ENCODE measurements around the gene CCDC51. TPM values are rescaled to one million over a fixed set of nuclear protein-coding genes. Genes with fewer than 3 reads are reported as not detected.
A peak's percentile ranks its signal among the peaks of the same experiment; 100 is the strongest.

The CCDC51 gene
- total RNA-seq, 1 donor from 2014 or later: 19.3 TPM

- peaks cover 3 to 6% of the 10 kb centered on the region in 2 donors for H3K4me1 ChIP-seq
- no peak for DNase-seq (ENCODE audit: low spot score in 2 of 2)
- H3K36me3 ChIP-seq: peaks cover 38 to 54% of the 10 kb centered on the region in 2 donors
Measured at GRCh38 chr3:48451270-48451669, 11.4 kb upstream of the CCDC51 start.

DNA sequence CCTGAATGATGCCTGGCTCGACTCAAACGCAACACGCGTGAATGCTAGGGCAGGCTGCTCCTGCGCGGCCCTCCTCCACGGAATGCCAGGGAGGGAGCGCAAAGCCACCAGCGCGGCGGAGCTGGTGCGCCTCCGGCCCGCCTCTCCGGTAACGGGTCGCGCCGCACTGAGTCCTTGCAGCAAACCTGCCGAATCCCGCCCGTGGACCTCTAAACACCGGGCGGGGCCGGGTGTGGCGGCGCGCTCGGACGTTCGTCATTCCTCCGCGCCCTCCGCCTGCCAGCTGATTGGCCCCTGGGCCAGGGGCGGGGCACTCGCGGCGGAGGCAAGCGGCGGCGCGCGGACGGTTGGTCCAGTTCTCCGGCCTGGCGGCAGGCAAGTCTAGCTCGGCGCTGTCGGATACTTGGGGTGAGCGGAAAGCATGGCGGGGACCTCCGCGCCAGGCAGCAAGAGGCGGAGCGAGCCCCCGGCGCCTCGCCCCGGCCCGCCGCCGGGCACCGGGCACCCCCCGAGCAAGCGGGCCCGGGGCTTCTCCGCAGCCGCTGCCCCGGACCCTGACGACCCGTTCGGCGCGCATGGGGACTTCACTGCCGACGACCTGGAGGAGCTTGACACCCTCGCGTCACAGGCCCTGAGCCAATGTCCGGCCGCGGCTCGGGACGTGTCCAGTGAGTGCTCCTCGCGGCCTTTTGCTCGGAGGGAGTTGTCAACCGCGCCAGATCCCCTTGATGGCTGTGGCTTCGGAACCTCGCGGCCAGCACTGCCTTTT, 6.7 kb upstream of the CCDC51 start, which contains the start of gene ATRIP:
Gene ATRIP, plus strand, starts transcription at position 313 of the 769 bp plus-strand sequence. Its CDS starts 109 bp downstream, at position 422.
- H3K36me3 ChIP-seq: peaks cover 25 to 35% of the 10 kb centered on the region in 2 donors
- DNase-seq (ENCODE audit: low spot score in 2 of 2): peak in 1 of 2 donors; percentile 95
- intact Hi-C loops (cut with DNase I): loop anchor here (1.0 to 2.0 kb wide), 2 partner anchors 18 to 27 kb away; no protein-coding TSS in a partner anchor
- H3K4me3 ChIP-seq: peak within 1 kb of the TSS; percentile 74 to 94
- H3K9me3 ChIP-seq: no peaks in the 10 kb centered on the region
- peaks cover 4 to 17% of the 10 kb centered on the region in 2 donors for H3K4me1 ChIP-seq
- H3K27me3 ChIP-seq: no peaks in the 10 kb centered on the region
- TF ChIP-seq, protein P1, sequence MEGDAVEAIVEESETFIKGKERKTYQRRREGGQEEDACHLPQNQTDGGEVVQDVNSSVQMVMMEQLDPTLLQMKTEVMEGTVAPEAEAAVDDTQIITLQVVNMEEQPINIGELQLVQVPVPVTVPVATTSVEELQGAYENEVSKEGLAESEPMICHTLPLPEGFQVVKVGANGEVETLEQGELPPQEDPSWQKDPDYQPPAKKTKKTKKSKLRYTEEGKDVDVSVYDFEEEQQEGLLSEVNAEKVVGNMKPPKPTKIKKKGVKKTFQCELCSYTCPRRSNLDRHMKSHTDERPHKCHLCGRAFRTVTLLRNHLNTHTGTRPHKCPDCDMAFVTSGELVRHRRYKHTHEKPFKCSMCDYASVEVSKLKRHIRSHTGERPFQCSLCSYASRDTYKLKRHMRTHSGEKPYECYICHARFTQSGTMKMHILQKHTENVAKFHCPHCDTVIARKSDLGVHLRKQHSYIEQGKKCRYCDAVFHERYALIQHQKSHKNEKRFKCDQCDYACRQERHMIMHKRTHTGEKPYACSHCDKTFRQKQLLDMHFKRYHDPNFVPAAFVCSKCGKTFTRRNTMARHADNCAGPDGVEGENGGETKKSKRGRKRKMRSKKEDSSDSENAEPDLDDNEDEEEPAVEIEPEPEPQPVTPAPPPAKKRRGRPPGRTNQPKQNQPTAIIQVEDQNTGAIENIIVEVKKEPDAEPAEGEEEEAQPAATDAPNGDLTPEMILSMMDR (IDR thresholded peaks at IDR 0.05): no peak
- H3K27ac ChIP-seq: peak within 1 kb of the TSS; percentile 89 to 91

More at GRCh38 chr3:48451270-48451669, 11.4 kb upstream of the CCDC51 start:
- Histone ChIP-seq H3K9me3 (no peaks in the 10 kb centered on the region), H3K27me3 (no peaks in the 10 kb centered on the region), H3K27ac (no peak overlapping the region), H3K4me3 (no peak overlapping the region)
- TF ChIP-seq, protein P1 (IDR thresholded peaks at IDR 0.05): no peak
- intact Hi-C loops (cut with DNase I): no loop called here

DNA sequence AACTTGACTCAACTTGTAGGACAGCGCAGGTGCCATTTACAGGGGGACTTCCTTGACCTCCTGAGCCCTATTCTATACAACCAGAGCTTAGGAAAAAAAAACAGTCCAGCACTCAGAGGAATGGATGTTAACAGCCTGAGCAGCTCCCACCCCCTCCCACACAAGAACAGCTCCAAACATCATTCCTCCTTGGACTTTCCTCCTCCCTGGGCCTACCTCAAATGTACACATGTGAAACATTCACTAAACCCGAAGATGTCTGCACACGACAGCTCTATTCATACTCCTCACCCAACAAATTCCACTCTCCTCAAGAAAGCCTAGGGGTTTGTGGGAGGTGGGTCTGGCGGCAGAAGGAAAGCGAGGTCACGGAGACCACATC, 6.1 kb upstream of the CCDC51 start:
- H3K27me3 ChIP-seq: no peaks in the 10 kb centered on the region
- no peaks in the 10 kb centered on the region for H3K9me3 ChIP-seq
- TF ChIP-seq, protein P1 (IDR thresholded peaks at IDR 0.05): no peak
- peaks cover 21 to 31% of the 10 kb centered on the region in 2 donors for H3K36me3 ChIP-seq
- intact Hi-C loops (cut with DNase I): loop anchor here (1.0 to 2.0 kb wide), 2 partner anchors 19 to 27 kb away; no protein-coding TSS in a partner anchor
- no peak for DNase-seq (ENCODE audit: low spot score in 2 of 2)
- peak overlapping the region; percentile 74 to 94 for H3K4me3 ChIP-seq
- H3K27ac ChIP-seq: peak overlapping the region; percentile 89 to 91
- peaks cover 9 to 23% of the 10 kb centered on the region in 2 donors for H3K4me1 ChIP-seq

GRCh38 chr3:48445277-48445882, 5.5 kb upstream of the CCDC51 start:
- intact Hi-C loops (cut with DNase I): no loop called here
- H3K27me3 ChIP-seq: no peaks in the 10 kb centered on the region
- peak in 1 of 2 donors; percentile 54 for DNase-seq (ENCODE audit: low spot score in 2 of 2)
- TF ChIP-seq, protein P1 (IDR thresholded peaks at IDR 0.05): no peak
- peaks cover 20 to 27% of the 10 kb centered on the region in 2 donors for H3K36me3 ChIP-seq
- H3K9me3 ChIP-seq: no peaks in the 10 kb centered on the region
- H3K4me3 ChIP-seq: peak overlapping the region in 1 of 2 donors; percentile 94
- peaks cover 9 to 25% of the 10 kb centered on the region in 2 donors for H3K4me1 ChIP-seq
- peak overlapping the region in 1 of 2 donors; percentile 89 for H3K27ac ChIP-seq

GRCh38 chr3:48441940-48442339, 2.0 kb upstream of the CCDC51 start:
- intact Hi-C loops (cut with DNase I): no loop called here
- no peak overlapping the region for H3K27ac ChIP-seq
- no peaks in the 10 kb centered on the region for H3K27me3 ChIP-seq
- H3K4me3 ChIP-seq: peak overlapping the region in 1 of 2 donors; percentile 89
- H3K9me3 ChIP-seq: no peaks in the 10 kb centered on the region
- H3K4me1 ChIP-seq: peaks cover 6 to 24% of the 10 kb centered on the region in 2 donors
- TF ChIP-seq, protein P1 (IDR thresholded peaks at IDR 0.05): no peak
- peaks cover 20 to 27% of the 10 kb centered on the region in 2 donors for H3K36me3 ChIP-seq
- no peak for DNase-seq (ENCODE audit: low spot score in 2 of 2)
